GM12891 (cell line): Measurements from ENCODE around the gene ZNF593.

ENCODE experiments used
- PAX5 ChIP-seq: IDR thresholded peaks from 2 replicates; pipeline ENCODE4 v1.6.1; 2011; ENCODE audit warnings: low read length, moderate library complexity, mild to moderate bottlenecking; ENCODE audit not compliant: insufficient read depth, severe bottlenecking
- POLR2A ChIP-seq: IDR thresholded peaks from 2 replicates; pipeline ENCODE4 v1.6.1; 2011; ENCODE audit warnings: low read depth, low read length, control low read depth
- POLR2AphosphoS5 ChIP-seq: IDR thresholded peaks from 2 replicates; pipeline ENCODE4 v1.6.1; 2011; ENCODE audit warnings: low read depth, low read length, control low read depth
- POU2F2 ChIP-seq: IDR thresholded peaks from 2 replicates; pipeline ENCODE4 v1.6.1; 2011; ENCODE audit warnings: low read depth, mild to moderate bottlenecking, control low read depth, low read length, moderate library complexity
- SPI1 ChIP-seq: IDR thresholded peaks from 2 replicates; pipeline ENCODE4 v1.6.1; 2011; ENCODE audit warnings: low read depth, low read length, control low read depth
- TAF1 ChIP-seq: IDR thresholded peaks from 2 replicates; pipeline ENCODE4 v1.6.1; 2011; ENCODE audit warnings: low read depth, low read length, control low read depth

DNA sequence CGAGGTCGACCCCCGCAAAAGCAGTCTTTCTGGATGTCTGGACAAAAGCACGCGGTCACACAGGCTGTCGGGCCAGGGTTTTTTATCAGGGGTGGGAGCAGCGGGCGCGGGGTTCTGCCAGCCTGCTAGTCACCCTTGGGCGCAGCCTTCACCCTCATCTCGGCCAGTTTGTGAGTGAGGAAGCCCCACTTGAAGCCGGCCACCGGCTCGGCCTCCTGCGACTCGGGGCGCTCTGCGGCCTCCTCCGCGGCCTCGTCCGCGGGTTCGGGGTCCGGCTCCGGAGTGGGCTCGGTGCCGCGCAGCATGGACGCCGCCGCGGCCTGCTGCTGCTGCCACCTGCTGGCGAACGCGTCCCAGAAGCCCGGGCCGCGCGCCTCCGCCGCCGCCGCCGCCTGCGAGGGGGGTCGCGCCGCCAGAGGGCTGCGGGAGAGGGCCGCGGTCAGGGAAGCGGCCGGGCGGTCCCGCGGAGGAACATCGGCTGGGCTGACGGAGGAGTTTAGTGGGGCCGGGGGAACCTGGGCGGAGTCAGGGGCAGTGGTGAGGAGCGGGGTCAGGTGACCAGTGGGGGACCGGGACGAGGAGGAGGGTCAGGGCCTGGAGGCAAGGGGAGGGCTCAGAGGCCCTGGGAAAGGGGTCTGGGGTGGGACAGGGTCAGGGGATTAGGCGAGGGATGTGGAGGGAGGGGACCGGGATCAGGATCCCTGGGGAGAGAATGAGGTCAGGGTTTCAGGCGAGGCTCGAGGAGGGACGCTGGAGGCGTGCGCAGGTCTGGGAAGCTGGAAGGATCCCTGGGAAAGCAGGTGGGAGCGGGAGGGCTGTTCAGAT lies 5.5 kb upstream of the ZNF593 start:
- TF ChIP-seq POU2F2 (no peak), TAF1 (no peak), POLR2AphosphoS5 (no peak), POLR2A (no peak), SPI1 (no peak), PAX5 (no peak)
